SU-DHL-6 (cell line): Measurements from ENCODE around the gene CHSY1.

Source experiments
- EZH2phosphoT487 ChIP-seq: fragments of 200-600 bp; sonication (generic), shearing (Covaris generic); conservative IDR thresholded peaks from 2 replicates; pipeline ENCODE4 v1.6.1; 2018; ENCODE audit warnings: mild to moderate bottlenecking, antibody characterized with exemption, low read length, moderate library complexity, mixed read lengths
- TF ChIP-seq, protein P1 (sequence below): fragments of 200-600 bp; sonication (generic); IDR thresholded peaks from one replicate; pipeline ENCODE4 v1.5.1; 2017; ENCODE audit warnings: antibody characterized with exemption, mild to moderate bottlenecking, low read length, moderate library complexity; ENCODE audit not compliant: insufficient read depth, poor library complexity, severe bottlenecking

DNA sequence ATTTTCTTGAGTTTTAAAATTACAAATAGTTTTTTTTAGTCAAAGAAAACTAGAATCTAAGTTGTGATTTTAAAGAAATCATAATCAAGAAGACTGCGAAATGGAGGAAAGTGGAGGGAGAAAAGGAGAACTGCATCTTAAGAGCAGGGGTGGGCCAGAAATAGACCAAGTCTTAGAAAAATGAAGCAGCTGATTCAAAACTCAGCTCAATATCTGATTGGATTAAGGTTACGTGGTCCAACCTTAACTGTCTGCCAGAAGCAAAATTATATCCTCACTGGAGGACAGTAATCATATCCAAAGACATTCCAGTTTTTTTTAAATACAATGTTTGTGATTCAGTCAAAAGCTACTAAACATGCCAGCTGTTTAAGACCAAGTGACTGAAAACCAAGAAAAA, 41.4 kb downstream of the CHSY1 start:
- TF ChIP-seq, protein P1, sequence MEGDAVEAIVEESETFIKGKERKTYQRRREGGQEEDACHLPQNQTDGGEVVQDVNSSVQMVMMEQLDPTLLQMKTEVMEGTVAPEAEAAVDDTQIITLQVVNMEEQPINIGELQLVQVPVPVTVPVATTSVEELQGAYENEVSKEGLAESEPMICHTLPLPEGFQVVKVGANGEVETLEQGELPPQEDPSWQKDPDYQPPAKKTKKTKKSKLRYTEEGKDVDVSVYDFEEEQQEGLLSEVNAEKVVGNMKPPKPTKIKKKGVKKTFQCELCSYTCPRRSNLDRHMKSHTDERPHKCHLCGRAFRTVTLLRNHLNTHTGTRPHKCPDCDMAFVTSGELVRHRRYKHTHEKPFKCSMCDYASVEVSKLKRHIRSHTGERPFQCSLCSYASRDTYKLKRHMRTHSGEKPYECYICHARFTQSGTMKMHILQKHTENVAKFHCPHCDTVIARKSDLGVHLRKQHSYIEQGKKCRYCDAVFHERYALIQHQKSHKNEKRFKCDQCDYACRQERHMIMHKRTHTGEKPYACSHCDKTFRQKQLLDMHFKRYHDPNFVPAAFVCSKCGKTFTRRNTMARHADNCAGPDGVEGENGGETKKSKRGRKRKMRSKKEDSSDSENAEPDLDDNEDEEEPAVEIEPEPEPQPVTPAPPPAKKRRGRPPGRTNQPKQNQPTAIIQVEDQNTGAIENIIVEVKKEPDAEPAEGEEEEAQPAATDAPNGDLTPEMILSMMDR = no peak
- no peak for TF ChIP-seq EZH2phosphoT487
